ENCODE data around the gene ENOSF1. TPM values are rescaled to one million over a fixed set of nuclear protein-coding genes. Genes with fewer than 3 reads are reported as not detected.
A peak's percentile ranks its signal among the peaks of the same experiment; 100 is the strongest.

The ENOSF1 gene
- polyA plus RNA-seq, 2 of the 4 experiments (the other 2 are of a cell fraction) = 27.3 to 30.0 TPM

DNA sequence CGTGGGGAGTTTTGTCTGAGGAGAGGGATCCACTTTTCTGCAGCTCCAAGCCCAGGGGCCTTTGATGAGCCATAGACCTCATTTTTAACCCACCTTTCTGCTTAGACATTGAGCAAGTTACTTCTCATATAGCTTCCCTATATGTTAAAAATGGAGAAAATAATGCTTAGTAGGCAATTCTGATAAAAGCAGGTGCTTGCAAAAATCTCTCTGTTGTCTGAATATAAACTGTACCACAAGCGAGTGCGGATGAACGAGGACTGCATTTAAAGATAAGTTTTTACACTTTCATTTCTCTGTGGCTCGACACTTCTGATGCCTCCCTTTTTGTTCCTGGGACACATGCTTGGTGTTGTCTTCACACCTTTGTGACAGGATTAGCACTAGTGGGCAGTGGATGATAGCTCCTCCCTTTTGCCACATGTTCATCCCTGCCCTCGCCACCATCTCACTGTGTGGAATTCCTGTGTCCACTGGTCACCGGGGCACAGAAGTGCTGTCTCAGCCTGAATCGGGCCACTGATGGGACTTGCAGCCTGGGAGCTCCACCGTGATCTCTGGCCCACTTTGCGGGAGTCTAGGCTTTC lies 53.4 kb downstream of the ENOSF1 start:
- WGBS (ENCODE audit: missing lambda C conversion rate) = 79% methylated on average over 6 of the region's 10 CpGs
- TF ChIP-seq, protein P1, sequence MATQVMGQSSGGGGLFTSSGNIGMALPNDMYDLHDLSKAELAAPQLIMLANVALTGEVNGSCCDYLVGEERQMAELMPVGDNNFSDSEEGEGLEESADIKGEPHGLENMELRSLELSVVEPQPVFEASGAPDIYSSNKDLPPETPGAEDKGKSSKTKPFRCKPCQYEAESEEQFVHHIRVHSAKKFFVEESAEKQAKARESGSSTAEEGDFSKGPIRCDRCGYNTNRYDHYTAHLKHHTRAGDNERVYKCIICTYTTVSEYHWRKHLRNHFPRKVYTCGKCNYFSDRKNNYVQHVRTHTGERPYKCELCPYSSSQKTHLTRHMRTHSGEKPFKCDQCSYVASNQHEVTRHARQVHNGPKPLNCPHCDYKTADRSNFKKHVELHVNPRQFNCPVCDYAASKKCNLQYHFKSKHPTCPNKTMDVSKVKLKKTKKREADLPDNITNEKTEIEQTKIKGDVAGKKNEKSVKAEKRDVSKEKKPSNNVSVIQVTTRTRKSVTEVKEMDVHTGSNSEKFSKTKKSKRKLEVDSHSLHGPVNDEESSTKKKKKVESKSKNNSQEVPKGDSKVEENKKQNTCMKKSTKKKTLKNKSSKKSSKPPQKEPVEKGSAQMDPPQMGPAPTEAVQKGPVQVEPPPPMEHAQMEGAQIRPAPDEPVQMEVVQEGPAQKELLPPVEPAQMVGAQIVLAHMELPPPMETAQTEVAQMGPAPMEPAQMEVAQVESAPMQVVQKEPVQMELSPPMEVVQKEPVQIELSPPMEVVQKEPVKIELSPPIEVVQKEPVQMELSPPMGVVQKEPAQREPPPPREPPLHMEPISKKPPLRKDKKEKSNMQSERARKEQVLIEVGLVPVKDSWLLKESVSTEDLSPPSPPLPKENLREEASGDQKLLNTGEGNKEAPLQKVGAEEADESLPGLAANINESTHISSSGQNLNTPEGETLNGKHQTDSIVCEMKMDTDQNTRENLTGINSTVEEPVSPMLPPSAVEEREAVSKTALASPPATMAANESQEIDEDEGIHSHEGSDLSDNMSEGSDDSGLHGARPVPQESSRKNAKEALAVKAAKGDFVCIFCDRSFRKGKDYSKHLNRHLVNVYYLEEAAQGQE (IDR thresholded peaks at IDR 0.05) = no peak
- peak; percentile 93 for TF ChIP-seq MAFK (IDR thresholded peaks at IDR 0.05; ENCODE audit: partially characterized antibody)
- Histone ChIP-seq H3K4me2 (peak overlapping the region; percentile 88), H3K4me1 (no peaks in the 10 kb centered on the region), H3K27ac (peak overlapping the region; percentile 86 to 100), H3K9me3 (no peaks in the 10 kb centered on the region), H3K4me3 (peak overlapping the region; percentile 73)
- CTCF ChIA-PET = interaction anchor here (1.6 kb wide), 1 partner anchor 12 kb away, joined by 3 read pairs; no protein-coding TSS in a partner anchor
- POLR2A ChIA-PET = interaction anchor here (0.8 to 0.9 kb wide), 2 partner anchors 9 to 49 kb away, joined by 3 read pairs; no protein-coding TSS in a partner anchor
- ATAC-seq (no peak), DNase-seq (ENCODE audit: low read depth in 1 of 2, low spot score in 1 of 2) (no peak), FAIRE-seq (no peak)

DNA sequence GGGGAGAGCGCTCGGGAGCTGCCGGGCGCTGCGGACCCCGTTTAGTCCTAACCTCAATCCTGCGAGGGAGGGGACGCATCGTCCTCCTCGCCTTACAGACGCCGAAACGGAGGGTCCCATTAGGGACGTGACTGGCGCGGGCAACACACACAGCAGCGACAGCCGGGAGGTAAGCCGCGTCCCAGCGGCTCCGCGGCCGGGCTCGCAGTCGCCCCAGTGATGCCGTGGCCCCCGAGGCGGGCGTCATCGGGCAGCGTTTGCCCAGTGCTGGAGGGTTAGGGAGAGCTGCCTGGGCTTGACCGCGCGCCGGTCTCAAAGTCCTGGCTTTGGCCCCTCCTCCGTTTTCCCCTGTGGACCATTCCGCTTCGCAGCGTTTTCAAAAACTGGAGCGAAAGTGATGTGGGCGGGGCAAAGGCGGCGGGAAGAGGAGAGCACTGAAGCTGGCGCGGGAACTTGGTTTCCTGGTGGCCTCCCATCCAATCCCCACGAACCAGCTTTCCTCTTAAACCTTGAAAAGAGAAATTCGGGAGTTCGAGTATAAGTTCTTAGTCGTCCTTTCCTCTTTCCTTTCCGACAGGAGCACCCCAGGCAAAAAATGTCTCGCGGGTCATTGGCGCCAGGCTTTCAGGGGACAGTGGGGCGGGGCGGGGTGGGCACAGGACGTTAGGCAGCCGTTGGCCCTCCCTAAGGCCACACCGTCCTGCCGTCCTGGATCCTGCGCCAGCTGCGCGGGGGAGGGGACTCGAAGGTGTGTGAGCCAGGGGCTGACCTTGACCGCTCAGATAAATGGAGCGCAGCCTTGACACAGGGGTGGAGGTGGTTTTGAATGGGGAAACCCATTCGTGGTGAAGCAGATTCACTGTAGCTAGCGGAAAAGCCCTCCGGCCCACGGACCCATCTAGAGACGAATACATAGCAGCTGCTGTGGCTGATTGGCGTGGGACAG lies 54.2 kb downstream of the ENOSF1 start:
- FAIRE-seq (no peak), ATAC-seq (peak; percentile 89 to 94)
- 4% methylated on average over 27 of the region's 72 CpGs for WGBS (ENCODE audit: missing lambda C conversion rate)
- TF ChIP-seq, protein P2, sequence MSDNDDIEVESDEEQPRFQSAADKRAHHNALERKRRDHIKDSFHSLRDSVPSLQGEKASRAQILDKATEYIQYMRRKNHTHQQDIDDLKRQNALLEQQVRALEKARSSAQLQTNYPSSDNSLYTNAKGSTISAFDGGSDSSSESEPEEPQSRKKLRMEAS (IDR thresholded peaks at IDR 0.05) = peak; percentile 61
- TF ChIP-seq CTCF (IDR thresholded peaks at IDR 0.05) (no peak), BCL3 (IDR thresholded peaks at IDR 0.05) (no peak), HDAC2 (IDR thresholded peaks at IDR 0.05) (no peak), MAFK (IDR thresholded peaks at IDR 0.05; ENCODE audit: partially characterized antibody) (no peak), POLR2AphosphoS2 (conservative IDR thresholded peaks at IDR 0.05; ENCODE audit: low read length) (no peak), USF2 (IDR thresholded peaks at IDR 0.05) (no peak), MAZ (IDR thresholded peaks at IDR 0.05; ENCODE audit: borderline replicate concordance, low read depth, low read length) (no peak), POLR2A (IDR thresholded peaks at IDR 0.05; ENCODE audit: low read length) (peak; percentile 47; the same call in 1 of the 2 replicates), KDM1A (IDR thresholded peaks at IDR 0.05; ENCODE audit: low read depth) (no peak), JUN (IDR thresholded peaks at IDR 0.05) (peak in 1 of 2 experiments; percentile 44; a peak in 2 of 5 replicates), TFCP2L1 (CRISPR knock-in tag; IDR thresholded peaks at IDR 0.05) (no peak), CHD4 (IDR thresholded peaks at IDR 0.05; ENCODE audit: borderline replicate concordance) (no peak), HOXB5 (CRISPR knock-in tag; IDR thresholded peaks at IDR 0.05) (no peak), RARB (CRISPR knock-in tag; IDR thresholded peaks at IDR 0.05) (no peak), ELK1 (IDR thresholded peaks at IDR 0.05; ENCODE audit: low read depth, low read length) (no peak), ZSCAN20 (CRISPR knock-in tag; IDR thresholded peaks at IDR 0.05) (no peak), ZNF302 (CRISPR knock-in tag; IDR thresholded peaks at IDR 0.05) (no peak), FOXS1 (CRISPR knock-in tag; IDR thresholded peaks at IDR 0.05) (no peak), NPAS2 (CRISPR knock-in tag; IDR thresholded peaks at IDR 0.05; ENCODE audit: borderline replicate concordance) (no peak), NR3C1 (IDR thresholded peaks at IDR 0.05) (no peak)
- TF ChIP-seq, protein P3, sequence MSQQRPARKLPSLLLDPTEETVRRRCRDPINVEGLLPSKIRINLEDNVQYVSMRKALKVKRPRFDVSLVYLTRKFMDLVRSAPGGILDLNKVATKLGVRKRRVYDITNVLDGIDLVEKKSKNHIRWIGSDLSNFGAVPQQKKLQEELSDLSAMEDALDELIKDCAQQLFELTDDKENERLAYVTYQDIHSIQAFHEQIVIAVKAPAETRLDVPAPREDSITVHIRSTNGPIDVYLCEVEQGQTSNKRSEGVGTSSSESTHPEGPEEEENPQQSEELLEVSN (IDR thresholded peaks at IDR 0.05; ENCODE audit: borderline replicate concordance, low read depth) = peak; percentile 68; the same call in 1 of the 2 replicates

More for the DNA sequence above, 54.2 kb downstream of the ENOSF1 start:
- no peaks in the 10 kb centered on the region for H3K4me1 ChIP-seq
- H3K4me2 ChIP-seq = peak overlapping the region; percentile 88
- no peaks in the 10 kb centered on the region for H3K9me3 ChIP-seq
- peak overlapping the region; percentile 73 for H3K4me3 ChIP-seq
- ChIA-PET POLR2A (interaction anchor here (0.6 to 1.6 kb wide), 5 partner anchors 10 to 153 kb away, joined by 3 to 7 read pairs (median 3); partner anchors contain the start of gene YES1), CTCF (interaction anchor here (0.7 to 1.6 kb wide), 6 partner anchors 12 to 173 kb away, joined by 3 to 5 read pairs (median 4); no protein-coding TSS in a partner anchor)
- peak; percentile 77 to 90 for DNase-seq (ENCODE audit: low read depth in 1 of 2, low spot score in 1 of 2)
- H3K27ac ChIP-seq = peak overlapping the region; percentile 86 to 100

Measured in A549 (cell line).